HG03565 (cell line): Measurements from ENCODE around the gene ACSS3.

Experiments
- ATAC-seq: cut with Tn5 transposase; IDR thresholded peaks from one replicate; pipeline ENCODE4 v1.9.1; 2021; ENCODE audit warnings: mild to moderate bottlenecking, moderate library complexity; ENCODE audit not compliant: unreplicated experiment

Gene ACSS3

GRCh38 chr12:81216739-81217138, 138.9 kb downstream of the ACSS3 start:
- no peak for ATAC-seq

DNA sequence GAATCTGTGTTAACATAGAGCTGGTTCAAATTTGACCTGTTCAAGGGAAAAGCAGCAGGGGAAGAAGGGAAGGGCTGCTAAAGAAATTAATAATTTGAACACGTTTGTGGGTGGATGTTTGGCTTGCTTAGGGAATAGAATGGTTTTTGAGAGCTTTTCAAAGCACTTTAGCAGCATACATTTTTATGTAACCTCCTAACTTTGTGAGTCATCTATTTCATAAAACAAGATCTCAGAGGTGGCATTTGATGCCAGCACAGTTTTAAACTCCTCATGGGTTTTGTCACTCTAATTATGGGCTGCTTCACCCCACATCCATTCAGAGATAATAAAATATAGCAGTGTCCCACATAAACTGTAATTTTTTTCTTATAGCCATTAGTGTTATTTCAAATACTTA, 143.8 kb downstream of the ACSS3 start:
- ATAC-seq, result no peak

GRCh38 chr12:81222846-81223592, 145.1 kb downstream of the ACSS3 start:
- no peak for ATAC-seq

DNA sequence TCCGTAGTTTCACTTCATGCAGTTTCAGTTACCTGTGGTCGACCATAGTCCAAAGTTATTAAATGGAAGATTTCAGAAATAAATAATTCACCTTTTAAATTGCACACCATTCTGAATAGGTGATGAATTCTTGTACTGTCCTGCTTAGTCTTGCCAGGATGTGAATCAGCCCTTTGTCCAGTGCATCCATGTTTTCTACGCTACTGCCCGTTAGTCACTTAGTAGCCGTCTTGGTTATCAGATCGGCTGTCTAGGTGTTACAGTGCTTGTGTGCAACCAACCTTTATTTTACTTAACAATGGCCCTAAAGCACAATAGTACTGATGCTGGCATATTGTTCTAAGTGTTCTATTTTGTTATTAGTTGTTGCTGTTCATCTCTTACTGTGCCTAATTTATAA, 146.7 kb downstream of the ACSS3 start:
- no peak for ATAC-seq

DNA sequence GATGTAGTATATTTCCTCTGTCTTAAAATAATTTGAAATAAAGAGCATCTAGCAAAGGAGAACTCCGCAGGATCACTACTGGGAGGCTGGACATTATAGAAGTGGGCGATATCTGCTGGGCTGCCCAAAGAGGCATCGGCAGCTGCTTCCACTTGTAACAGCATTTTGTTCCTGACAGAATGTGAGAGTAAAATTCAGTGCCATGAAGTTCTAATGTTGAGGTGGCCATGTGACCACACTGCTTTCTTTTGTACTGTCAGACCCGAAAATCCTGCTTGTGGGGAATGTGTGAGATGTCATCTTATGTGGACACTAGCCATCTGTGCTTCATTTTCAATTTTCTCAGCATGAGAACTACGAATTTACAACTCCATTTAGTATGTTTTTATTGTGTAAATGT, 151.9 kb downstream of the ACSS3 start:
- ATAC-seq, result no peak

DNA sequence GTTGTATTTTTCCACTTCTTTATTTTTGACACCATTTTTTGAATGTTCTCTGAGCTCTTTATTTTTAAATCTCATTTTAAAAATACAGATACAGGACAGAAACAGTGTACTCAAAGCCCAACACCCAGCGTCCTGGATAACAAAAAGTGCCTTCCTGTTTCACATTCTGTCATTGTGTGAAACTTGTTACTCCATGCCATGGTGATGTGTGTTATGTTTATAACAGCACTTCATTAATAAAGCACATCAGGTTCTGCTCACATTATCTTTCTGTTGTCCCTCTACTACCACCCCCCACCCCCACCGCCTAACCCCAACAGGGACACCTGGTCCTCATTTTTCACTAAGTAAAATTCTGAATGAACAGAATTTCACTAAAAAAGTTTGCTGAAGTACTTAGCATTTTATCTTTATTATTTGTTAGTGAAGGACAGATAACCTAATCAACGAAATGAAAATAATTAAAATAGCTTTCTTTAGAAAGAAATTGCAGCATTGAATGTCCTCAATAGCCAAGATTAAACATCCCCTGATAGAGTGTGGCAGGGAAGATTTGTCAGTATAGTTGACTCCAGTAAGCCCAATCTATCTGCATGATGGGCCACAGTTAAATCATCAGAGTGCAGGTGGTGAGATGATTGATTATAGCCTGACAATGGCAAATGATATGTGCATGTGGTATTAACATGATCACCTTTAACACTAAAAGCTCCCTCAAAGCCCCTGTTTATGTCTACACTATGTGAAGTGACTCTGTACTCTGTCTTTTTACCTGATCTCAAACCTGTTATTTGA, 153.9 kb downstream of the ACSS3 start:
- no peak for ATAC-seq

GRCh38 chr12:81245458-81245857, 167.6 kb downstream of the ACSS3 start:
- no peak for ATAC-seq

- ATAC-seq, result no peak
Measured at GRCh38 chr12:81245907-81246570, 168.2 kb downstream of the ACSS3 start.

GRCh38 chr12:81249976-81250375, 172.1 kb downstream of the ACSS3 start:
- ATAC-seq, result no peak

GRCh38 chr12:81252228-81252627, 174.3 kb downstream of the ACSS3 start:
- no peak for ATAC-seq

GRCh38 chr12:81253360-81253759, 175.5 kb downstream of the ACSS3 start:
- no peak for ATAC-seq

GRCh38 chr12:81255456-81255855, 177.6 kb downstream of the ACSS3 start:
- no peak for ATAC-seq

- ATAC-seq, result no peak
Measured at GRCh38 chr12:81255947-81256346, 178.1 kb downstream of the ACSS3 start.

- no peak for ATAC-seq
Measured at GRCh38 chr12:81257947-81258551, 180.2 kb downstream of the ACSS3 start.

DNA sequence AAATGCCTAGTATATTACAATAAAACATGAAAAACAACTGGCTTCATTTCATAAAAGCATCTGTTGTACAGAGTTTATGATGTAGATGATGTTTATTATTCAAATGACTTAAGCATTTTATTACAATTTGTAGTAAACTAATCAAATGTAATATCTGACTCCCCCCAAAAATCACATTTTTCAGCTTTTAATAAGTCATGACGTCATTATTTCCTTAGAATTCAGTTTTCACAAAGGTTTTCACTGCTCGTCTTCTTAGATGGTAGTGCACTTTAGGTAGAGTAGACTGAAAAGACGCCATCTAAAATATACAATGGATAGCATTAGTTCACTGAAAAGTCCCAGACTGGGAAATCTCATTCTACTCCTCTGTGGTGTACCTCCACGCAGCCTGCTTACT, 181.5 kb downstream of the ACSS3 start:
- ATAC-seq, result no peak

- no peak for ATAC-seq
Measured at GRCh38 chr12:81261508-81262207, 183.8 kb downstream of the ACSS3 start.

GRCh38 chr12:81263072-81263471, 185.2 kb downstream of the ACSS3 start:
- no peak for ATAC-seq

DNA sequence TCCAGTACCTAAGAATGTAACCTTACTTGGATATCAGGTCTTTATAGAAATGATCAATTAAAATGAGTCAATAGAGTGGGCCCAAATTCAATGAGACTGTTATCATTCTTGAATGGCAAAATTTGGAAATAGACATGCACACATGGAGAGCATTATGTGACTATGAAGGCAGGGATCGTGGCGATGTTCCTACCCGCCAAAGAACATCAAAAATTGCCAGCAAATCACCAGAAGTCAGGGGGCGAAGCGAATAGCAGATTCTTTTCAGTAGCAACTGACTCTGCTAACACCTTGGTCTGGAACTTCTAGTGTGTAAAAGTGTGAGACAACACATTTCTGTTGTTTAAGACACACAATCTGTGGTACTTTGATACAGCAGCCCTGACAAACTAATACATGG, 192.5 kb downstream of the ACSS3 start:
- no peak for ATAC-seq

DNA sequence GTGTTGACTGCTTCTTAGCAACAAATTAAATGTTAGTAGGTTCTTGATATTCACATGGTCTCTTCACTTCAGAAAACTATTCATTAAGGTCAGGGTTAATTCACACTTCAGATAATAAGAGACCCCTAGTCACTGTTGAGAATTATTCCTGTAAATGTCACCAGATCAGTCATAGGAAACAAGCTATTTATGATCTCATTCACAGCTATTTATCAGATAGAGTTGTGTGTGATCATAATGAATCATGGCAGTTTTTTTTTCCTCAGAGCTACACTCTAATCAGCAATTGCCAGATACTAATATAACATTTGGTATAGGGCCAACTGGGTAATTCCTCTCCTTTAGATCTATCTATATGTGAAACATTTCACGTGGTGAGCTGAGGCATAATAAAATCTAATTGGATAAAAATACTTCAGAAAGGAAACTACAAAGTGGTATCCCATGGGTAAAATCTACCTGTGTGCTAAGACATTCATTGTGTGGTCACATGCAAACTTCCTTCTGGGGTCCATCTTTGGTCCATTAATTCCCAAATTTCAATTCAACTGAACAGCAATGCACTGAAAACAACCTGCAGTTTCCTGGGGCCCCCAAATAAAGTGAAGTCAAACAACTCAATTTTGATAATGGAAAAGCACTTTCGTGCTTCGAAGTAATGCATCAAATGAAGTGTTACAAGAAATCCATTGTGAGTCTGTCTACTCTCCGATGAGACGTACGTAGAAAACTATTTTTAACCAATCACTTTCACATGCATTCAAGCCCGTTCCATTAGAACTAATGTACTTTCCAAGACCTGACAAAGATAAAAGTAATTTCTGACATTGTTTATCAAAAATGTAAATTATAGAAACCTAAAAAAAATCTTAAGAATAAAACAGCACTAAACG, 197.0 kb downstream of the ACSS3 start:
- ATAC-seq, result no peak

DNA sequence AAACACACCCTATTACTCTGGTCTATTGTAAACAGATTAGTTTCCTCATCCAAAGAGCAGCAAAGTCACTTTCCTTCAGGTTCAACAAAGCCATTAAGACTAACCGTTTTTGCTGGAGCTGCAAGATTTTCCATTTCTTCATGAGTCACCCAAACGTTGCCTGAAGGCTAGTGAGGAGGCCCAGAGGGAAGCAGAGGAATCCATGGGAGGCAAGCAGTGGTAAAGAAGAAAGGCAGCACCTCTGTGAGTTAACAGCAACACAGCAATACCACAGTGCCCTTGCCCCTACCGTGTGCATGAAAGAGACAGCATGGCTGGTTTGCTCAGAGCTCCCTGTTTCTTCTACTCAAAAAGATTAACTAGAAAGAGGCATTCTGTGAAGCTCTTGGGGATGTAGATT, 206.3 kb downstream of the ACSS3 start:
- no peak for ATAC-seq
